Mesenteric fat pad (tissue), 1 donor: Measurements from ENCODE around the gene KCNQ5. TPM values are rescaled to one million over a fixed set of nuclear protein-coding genes. Genes with fewer than 3 reads are reported as not detected.
"Not testable (repeated sequence)": the region's sequence is repeated elsewhere in the genome, so short reads cannot be mapped to it uniquely, and the experiment has no call there.

ENCODE experiments used
- DNase-seq: peaks from one replicate; pipeline ENCODE4 v3.0.0-alpha.2; 2020; ENCODE audit warnings: low spot score
- total RNA-seq: library from RNA; stranded (reverse); fragmentation: NEBNext Ultra II Directional; extraction: Animal tissue kit (Norgen Biotek cat#: 25700); gene quantifications from one replicate; pipeline ENCODE4 v1.2.1, GENCODE V29; 2021
- donor health status: DM: yes; HTN: yes; CAD: no.

KCNQ5 gene
- total RNA-seq, 1 donor from 2014 or later, result not detected

GRCh38 chr6:72948153-72948552 lies 326.3 kb downstream of the KCNQ5 start:
- DNase-seq, result no peak

- DNase-seq, result no peak
These were observed 328.4 kb downstream of the KCNQ5 start for GRCh38 chr6:72950114-72950860.

- no peak for DNase-seq
These were observed 331.2 kb downstream of the KCNQ5 start for GRCh38 chr6:72952808-72953630.

- no peak for DNase-seq
These were observed 332.1 kb downstream of the KCNQ5 start for GRCh38 chr6:72953971-72954381.

- no peak for DNase-seq
These were observed 332.9 kb downstream of the KCNQ5 start for GRCh38 chr6:72954716-72955115.

GRCh38 chr6:72955666-72956065 lies 333.8 kb downstream of the KCNQ5 start:
- DNase-seq, result no peak

- DNase-seq, result no peak
These were observed 334.4 kb downstream of the KCNQ5 start for GRCh38 chr6:72956272-72956671.

GRCh38 chr6:72959821-72960220 lies 338.0 kb downstream of the KCNQ5 start:
- DNase-seq, result no peak

- DNase-seq, result no peak
These were observed 342.1 kb downstream of the KCNQ5 start for GRCh38 chr6:72963946-72964345.

GRCh38 chr6:72966628-72967280 lies 344.9 kb downstream of the KCNQ5 start:
- DNase-seq, result no peak

- no peak for DNase-seq
These were observed 345.5 kb downstream of the KCNQ5 start for GRCh38 chr6:72967329-72967728.

- no peak for DNase-seq
These were observed 346.8 kb downstream of the KCNQ5 start for GRCh38 chr6:72968704-72969103.

- DNase-seq, result no peak
These were observed 347.8 kb downstream of the KCNQ5 start for GRCh38 chr6:72969666-72970065.

GRCh38 chr6:72972579-72972978 lies 350.7 kb downstream of the KCNQ5 start:
- no peak for DNase-seq

- no peak for DNase-seq
These were observed 352.4 kb downstream of the KCNQ5 start for GRCh38 chr6:72974276-72974675.

GRCh38 chr6:72975352-72975752 lies 353.5 kb downstream of the KCNQ5 start:
- DNase-seq, result no peak

GRCh38 chr6:72976484-72976883 lies 354.6 kb downstream of the KCNQ5 start:
- DNase-seq, result no peak

GRCh38 chr6:72977114-72977513 lies 355.2 kb downstream of the KCNQ5 start:
- no peak for DNase-seq

- not testable (repeated sequence) for DNase-seq
These were observed 356.9 kb downstream of the KCNQ5 start for GRCh38 chr6:72978808-72979207.

- not testable (repeated sequence) for DNase-seq
These were observed 362.4 kb downstream of the KCNQ5 start for GRCh38 chr6:72984189-72984831.

- DNase-seq, result no peak
These were observed 363.3 kb downstream of the KCNQ5 start for GRCh38 chr6:72984981-72985665.
